GM19372 (cell line): ENCODE results near the gene VPS72.
"Not testable (repeated sequence)": the region's sequence is repeated elsewhere in the genome, so short reads cannot be mapped to it uniquely, and the experiment has no call there.

Source experiments
- ATAC-seq: cut with Tn5 transposase; IDR thresholded peaks from one replicate; pipeline ENCODE4 v1.9.1; 2021; ENCODE audit warnings: mild to moderate bottlenecking, low read depth, moderate library complexity; ENCODE audit not compliant: unreplicated experiment

VPS72 gene

GRCh38 chr1:151189637-151190445 lies at the start of gene VPS72:
VPS72 (minus strand) TSS chr1:151190197; CDS start chr1:151190121, 76 bp downstream.
- ATAC-seq, result peak; percentile 95

DNA sequence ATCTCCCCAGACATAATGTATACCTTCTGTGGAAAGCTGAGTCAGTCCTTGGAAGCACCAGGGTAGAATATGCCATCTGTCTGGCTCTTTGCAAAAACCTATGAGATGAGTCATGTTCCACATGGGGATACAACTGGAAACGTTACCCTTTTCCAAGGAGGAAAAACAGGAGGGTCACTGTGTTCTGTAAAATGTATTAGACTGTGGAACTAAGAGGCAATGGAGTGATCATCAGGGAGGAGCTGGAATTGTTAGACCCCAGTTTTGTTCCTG lies 48.4 kb upstream of the VPS72 start:
- ATAC-seq, result no peak

GRCh38 chr1:151237678-151238466 lies 47.9 kb upstream of the VPS72 start:
- no peak for ATAC-seq

- no peak for ATAC-seq
Measured at GRCh38 chr1:151235235-151235634, 45.2 kb upstream of the VPS72 start.

- no peak for ATAC-seq
Measured at GRCh38 chr1:151222130-151222529, 32.1 kb upstream of the VPS72 start.

DNA sequence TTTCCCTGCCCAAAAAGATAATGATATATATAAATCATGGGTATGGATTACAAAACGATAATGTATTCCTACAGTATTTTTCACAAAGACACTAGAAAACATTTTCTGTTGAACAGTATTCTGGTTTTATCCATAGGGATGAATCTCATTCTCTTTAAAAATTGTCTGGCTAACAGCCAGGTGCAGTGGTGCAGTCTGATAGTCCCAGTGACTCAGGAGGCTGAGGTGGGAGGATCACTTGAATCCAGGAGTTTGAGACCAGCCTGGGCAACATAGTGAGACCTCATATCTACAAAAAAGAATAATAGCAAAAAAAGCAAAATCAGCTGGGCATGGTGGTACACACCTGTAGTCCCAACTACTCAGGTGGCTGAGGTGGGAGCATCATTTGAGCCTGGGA lies 31.6 kb upstream of the VPS72 start:
- no peak for ATAC-seq

DNA sequence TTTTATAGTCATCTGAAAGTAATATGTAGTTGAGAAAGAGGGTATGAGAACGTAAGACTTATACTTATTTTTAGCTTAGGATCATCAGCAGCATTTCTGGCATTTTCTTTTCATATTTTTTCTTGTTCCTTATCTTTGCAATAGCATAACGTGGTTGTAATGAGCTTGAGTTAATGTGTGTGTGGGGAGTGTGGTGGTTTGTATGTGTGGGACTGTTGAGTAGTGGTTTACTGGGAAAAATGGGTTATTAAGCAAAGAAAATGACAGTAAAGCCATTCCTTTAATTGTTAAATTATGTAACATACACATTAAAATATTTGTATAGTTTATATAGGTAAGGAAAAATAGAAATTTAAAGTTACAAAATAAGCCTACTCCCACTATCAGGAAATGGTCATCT lies 23.6 kb upstream of the VPS72 start:
- no peak for ATAC-seq

- no peak for ATAC-seq
Measured at GRCh38 chr1:151211972-151212705, 22.1 kb upstream of the VPS72 start.

GRCh38 chr1:151210830-151211229 lies 20.8 kb upstream of the VPS72 start:
- ATAC-seq, result no peak

- not testable (repeated sequence) for ATAC-seq
Measured at GRCh38 chr1:151205381-151205965, 15.5 kb upstream of the VPS72 start.

GRCh38 chr1:151199873-151200581 lies 10.0 kb upstream of the VPS72 start:
- ATAC-seq, result no peak

- ATAC-seq, result peak; percentile 89
Measured at GRCh38 chr1:151198254-151199127, 8.5 kb upstream of the VPS72 start, which contains the start of gene PIP5K1A. PIP5K1A (plus strand) TSS chr1:151198552; CDS start chr1:151198997, 445 bp downstream.

DNA sequence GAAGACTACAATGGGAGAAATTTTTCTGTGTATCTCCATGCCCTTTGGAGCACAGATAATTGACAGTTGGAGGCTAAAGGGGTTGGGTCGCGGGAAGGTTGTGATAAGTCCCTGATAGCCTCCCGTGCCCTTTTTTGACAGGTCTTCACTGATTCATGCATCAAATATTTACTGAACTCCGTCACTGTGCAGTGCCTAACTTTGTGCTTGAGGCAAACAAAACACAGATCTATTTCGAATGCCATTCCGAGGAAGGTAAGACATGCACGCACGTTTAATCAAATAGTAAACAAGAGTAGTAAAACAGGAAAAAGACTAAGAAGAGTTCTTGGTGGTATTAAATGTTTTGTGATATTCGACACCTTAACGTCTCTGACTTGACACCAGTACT lies 7.9 kb upstream of the VPS72 start:
- no peak for ATAC-seq

DNA sequence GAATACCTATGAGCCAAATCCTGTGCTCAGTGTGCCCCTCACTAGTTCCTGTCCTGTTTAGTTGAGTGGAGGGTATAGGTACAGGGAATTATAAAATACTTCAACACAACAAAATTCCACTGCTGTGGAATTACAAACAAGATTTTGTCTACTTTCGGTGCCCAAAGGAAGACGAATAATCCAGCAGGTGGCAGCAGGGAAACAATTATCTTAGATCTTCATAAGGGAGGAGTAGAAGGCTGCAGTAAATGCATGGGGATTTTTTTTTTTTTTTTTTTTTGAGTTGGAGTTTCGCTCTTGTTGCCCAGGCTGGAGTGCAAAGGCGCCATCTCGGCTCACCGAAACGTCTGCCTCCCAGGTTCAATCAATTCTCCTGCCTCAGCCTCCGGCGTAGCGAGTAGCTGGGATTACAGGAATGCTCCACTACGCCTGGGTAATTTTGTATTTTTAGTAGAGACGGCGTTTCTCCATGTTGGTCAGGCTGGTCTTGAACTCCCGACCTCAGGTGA lies 6.3 kb upstream of the VPS72 start:
- no peak for ATAC-seq

DNA sequence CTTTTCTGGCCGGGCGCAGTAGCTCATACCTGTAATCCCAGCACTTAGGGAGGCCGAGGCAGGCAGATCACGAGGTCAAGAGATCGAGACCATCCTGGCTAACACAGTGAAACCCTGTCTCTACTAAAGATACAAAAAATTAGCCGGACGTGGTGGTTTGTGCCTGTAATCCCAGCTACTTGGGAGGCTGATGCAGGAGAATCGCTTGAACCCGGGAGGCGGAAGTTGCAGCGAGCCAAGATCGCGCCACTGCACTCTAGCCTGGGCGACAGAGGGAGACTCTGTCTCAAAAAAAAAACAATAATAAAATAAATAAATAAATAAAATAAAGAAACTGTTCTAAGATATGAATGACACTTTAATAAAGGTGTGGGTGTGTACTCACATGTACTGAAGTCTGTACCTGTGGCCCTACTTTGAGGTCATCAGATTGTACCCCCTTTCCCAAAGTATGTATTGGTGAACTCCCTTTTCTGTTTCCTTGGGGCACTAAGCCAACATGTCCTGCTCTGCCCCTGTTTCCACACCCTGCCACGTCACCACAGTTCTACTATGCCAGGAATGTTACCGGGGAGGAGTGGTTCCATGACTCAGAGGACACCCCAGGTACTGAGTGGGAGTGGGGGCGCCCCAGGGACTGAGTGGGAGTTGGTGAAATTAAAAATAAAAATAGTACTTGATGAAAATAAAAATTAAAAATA lies 5.0 kb upstream of the VPS72 start:
- ATAC-seq, result not testable (repeated sequence)

- no peak for ATAC-seq
Measured at GRCh38 chr1:151193856-151194255, 3.9 kb upstream of the VPS72 start.

DNA sequence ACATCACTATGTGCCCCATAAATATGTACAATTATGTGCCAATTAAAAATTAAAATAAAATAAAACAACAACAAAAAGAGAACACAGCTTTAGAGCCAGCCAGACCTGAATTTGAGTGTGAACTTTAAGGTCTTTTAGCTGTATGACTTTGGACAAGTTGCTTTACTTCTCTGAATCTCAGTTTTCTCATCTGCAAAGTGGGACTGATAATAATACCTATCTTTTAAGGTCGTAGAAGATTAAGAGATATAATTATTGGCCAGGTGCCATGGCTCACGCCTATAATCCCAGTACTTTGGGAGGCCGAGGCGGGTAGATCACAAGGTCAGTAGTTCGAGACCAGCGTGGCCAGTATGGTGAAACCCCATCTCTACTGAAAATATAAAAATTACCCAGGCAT lies 3.3 kb upstream of the VPS72 start:
- ATAC-seq, result no peak

GRCh38 chr1:151192047-151192446 lies 2.0 kb upstream of the VPS72 start:
- no peak for ATAC-seq
